H1 (cell line): ENCODE data around the gene MATK.

Experiments
- BRCA1 ChIP-seq: IDR thresholded peaks from 2 replicates; pipeline ENCODE4 v1.6.1; 2012; ENCODE audit warnings: low read depth, low read length, improper control_type of control experiment
- CTBP2 ChIP-seq: IDR thresholded peaks from 2 replicates; pipeline ENCODE4 v1.7.0; 2011; ENCODE audit warnings: borderline replicate concordance, mild to moderate bottlenecking, moderate library complexity, mixed read lengths, low read length; ENCODE audit not compliant: insufficient read depth, insufficient read length
- POLR2AphosphoS5 ChIP-seq: IDR thresholded peaks from 2 replicates; pipeline ENCODE4 v1.6.1; 2011; ENCODE audit warnings: low read depth, low read length
- TAF1 ChIP-seq: IDR thresholded peaks from 2 replicates; pipeline ENCODE4 v1.6.1; 2011; ENCODE audit warnings: mild to moderate bottlenecking, low read depth, low read length
- TF ChIP-seq, protein P1 (sequence below), 3 experiments: IDR thresholded peaks; 1 replicate in 2 of 3; 2 replicates in 1 of 3; pipeline versions ENCODE4 v1.5.1 to v1.6.1; 2011; ENCODE audit warnings: low read length in 3 of 3, mild to moderate bottlenecking in 3 of 3, inconsistent platforms in 2 of 3, low read depth in 1 of 3, moderate library complexity in 1 of 3; ENCODE audit not compliant: insufficient read depth in 1 of 3; ENCODE audit errors: control extremely low read depth in 1 of 3

DNA sequence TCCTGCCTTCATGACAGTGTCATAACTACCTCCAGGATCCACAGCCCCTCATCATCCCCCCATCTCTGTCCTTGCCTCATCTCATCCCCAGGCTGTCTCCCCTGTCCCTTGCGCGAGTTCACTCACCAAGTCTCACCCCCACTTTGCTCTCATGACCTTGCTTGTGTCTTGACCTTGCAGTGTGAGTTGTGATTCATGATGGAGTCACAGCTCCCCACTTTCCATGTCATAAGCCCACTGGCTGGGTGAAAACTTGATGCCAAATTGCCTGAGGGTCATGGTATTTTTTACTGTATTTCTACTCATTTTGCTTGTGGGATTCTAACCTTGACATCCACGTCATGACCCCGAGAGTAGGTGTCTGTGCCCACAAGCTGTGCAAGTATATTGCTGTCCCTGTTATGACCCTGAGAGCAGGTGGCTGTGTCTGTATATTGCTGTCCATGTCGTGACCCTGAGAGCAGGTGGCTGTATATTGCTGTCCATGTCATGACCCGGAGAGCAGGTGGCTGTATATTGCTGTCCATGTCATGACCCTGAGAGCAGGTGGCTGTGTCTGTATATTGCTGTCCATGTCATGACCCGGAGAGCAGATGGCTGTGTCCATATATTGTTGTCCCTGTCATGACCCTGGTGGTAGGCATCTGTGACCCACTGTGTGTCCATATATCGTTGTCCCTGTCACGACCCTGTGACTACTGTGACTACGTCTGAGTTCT, 48.5 kb downstream of the MATK start:
- TF ChIP-seq POLR2AphosphoS5 = no peak
- TF ChIP-seq, protein P1, sequence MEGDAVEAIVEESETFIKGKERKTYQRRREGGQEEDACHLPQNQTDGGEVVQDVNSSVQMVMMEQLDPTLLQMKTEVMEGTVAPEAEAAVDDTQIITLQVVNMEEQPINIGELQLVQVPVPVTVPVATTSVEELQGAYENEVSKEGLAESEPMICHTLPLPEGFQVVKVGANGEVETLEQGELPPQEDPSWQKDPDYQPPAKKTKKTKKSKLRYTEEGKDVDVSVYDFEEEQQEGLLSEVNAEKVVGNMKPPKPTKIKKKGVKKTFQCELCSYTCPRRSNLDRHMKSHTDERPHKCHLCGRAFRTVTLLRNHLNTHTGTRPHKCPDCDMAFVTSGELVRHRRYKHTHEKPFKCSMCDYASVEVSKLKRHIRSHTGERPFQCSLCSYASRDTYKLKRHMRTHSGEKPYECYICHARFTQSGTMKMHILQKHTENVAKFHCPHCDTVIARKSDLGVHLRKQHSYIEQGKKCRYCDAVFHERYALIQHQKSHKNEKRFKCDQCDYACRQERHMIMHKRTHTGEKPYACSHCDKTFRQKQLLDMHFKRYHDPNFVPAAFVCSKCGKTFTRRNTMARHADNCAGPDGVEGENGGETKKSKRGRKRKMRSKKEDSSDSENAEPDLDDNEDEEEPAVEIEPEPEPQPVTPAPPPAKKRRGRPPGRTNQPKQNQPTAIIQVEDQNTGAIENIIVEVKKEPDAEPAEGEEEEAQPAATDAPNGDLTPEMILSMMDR (IDR thresholded peaks at IDR 0.05; ENCODE audit: control extremely low read depth in 1 of 3, insufficient read depth in 1 of 3, low read depth in 1 of 3, low read length in 3 of 3) = no peak
- TF ChIP-seq CTBP2 = no peak
- no peak for TF ChIP-seq TAF1
- TF ChIP-seq BRCA1 = no peak
